Stimulated activated CD4-positive, alpha-beta T cell treated with anti-CD3 and anti-CD28 coated beads, Interleukin-15, amount 100 ng/mL, for 48 hours (primary cell): ENCODE results near the gene ING4.

Source experiments
- DNase-seq, 2 donors: peaks; one replicate each; pipeline ENCODE4 v3.0.0-alpha.2; 2020; ENCODE audit warnings: low read depth in 2 of 2

Gene ING4

DNA sequence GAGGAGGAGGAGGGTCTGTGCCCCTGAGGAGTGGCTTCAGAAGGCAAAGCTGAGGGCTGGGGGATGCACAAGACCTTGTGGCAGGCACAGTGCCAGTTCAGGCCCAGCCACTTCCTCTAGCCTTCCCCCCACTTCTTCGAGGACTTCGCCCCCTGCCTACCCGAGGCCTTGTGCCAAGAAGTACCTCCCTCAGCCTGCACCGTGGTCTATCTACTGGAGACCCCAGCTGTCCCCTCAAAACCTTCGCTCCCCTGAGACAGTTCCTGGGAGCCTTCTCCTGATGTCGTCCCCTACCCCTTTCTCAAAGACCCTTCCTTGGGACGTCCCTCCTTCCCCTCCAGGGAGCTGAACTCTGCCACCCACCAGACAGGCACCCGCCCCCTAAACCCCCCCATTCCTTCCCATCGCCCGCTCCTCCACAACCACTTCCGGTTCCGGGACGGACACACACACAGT lies 25.7 kb upstream of the ING4 start:
- DNase-seq = peak in 1 of 2 donors; percentile 14

DNA sequence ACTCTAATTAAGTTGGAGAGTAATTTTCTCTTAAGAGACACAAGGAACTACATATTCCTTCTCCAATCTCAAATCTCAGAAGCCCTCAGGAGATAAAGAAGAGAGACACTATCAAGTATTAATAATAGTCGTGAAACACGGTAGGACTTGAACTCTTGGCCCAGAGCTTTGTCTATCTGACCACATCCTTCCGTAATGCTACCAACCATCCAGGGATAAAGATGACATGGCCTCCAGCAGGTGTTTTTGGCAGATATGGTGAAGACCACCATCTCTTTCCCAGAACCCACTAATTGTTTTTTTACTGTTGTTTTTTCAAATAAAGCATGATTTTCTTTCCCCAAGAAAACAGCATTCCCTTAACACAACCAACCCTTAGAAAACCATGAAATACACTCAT lies 22.9 kb upstream of the ING4 start:
- no peak for DNase-seq

DNA sequence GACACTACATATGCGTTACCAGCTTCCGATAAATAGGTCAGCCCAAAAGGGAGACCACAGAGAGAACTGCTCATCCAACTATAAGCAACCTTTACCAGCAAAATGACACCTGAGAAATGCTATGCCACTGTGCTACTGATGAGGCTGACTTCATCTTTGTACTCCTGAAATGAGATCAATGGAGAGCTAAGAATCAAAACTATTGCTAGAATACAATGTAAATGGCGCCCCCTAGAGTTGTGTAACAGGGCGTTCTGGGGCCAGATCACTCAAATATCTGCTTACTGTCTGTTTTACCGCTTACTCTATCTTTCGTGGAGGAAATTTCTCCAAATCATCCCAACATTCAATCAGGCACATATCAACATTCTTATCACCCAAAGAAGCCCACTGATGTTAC lies 21.7 kb upstream of the ING4 start:
- DNase-seq = peak in 1 of 2 donors; percentile 44

DNA sequence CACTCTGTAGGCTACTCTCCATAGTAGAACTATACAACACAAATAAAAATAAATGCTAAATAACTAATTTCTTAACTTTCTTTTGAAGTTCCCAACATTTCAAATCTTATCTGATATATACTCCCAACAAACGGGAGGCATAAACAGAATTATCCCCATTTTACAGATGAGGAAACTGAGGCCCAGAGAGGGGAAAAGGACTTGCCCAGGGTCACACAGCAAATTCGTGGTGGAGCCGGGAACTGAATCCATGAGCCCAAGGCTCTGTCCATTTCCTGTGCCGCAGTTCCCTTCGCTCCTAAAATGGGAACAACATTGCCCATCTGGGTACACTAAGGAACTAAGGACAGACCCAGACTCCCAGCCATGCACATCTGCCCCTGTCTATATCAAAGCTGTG lies 14.0 kb upstream of the ING4 start:
- no peak for DNase-seq

DNA sequence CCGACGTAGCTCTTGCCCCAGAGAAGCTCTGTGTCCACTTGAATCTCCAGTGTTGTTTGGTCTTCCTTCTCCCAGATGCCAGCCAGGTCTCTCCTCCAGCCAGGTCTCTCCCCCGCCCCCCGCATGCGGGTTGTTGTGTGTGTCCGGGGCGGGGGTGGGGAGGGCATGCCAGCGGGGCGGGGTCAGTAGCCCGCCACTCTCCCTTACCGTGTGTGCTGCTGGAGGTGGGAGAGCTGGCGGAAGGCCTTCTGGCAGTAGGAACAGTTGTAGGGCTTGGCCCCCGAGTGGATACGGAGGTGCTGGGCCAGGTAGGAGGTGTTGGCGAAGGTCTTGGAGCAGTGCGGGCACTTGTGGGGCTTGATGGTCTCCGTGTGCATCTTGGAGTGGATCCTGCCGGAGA lies 9.2 kb upstream of the ING4 start:
- DNase-seq = no peak

DNA sequence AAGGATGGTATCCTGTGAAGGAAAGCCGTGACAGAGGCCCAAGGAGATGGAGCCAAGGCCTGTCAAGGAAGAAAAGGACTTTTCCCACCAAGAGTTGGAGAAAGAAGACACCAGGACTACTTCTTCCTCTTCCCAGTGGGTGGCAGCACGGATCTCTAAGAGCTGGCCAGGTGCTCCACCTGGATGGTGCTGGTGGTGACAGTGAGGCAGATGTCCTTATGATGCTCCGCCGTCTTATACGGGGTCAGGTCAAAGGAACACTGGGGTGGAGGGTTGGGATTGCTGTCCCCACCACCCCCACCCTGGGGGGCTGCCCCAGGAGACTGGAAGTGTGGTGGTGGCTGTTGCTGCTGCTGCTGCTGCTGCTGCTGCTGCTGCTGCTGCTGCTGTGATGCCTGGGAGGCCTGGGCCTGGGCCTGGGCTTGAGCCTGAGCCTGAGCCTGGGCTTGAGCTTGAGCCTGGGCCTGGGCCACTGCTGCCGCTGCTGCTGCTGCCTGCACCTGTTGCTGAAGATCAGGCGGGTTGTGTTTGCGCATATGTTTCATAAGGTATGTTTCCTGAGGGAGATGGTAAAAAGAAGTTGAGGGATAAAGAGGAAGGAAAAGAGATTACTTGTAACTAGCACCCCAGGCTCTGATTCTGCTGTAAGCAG lies 4.8 kb upstream of the ING4 start:
- DNase-seq = no peak

DNA sequence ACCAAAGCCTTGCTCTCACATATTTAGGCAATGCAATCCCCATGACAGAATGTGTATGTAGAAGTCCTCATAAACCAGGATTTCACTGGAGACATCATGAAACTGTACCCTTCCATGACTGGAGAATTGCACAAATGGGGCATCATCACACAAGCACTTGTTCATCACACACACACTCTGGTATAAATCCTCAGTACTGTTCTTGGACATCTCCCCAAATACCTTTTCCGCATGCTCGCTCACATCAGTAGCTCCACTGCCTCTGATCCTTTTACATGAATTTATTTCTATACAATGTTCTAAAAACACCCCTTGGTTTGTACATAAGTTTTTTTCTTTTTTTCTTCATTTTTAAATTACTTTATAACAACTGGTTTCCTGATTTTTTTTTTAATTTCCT lies 3.3 kb upstream of the ING4 start:
- no peak for DNase-seq

DNA sequence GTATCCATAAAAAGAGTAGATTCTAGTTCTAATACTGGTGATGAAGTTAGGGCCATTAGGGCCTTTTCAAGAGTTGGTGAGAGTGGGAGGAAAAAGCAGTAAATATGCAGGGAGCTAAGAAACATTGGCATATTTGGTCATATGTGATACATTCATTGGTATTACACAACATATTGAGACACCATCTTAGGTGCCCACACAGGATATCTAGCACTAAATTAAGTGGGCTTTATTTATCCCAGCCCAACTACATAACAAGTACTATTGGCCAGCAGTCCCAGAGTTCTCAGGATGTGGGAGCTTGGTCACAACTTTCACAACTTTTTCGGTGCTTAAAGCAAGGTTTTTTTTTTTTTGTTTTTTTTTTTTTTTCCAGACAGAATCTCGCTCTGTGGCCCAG lies 2.0 kb upstream of the ING4 start:
- no peak for DNase-seq

DNA sequence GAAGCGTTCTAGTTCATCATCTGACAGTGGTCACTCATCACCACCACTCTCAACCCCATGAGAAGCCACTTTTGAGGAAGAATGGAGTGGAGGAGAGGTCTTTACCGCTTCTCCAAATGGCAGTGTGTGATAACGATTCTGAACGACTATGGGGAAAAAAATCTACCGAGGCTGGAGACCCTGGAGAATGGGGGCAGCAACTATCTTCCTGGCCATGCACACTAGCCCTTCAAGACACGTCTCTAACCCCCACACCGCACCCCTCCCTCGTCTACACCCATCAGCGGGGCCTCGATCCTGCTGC lies 365 bp downstream of the ING4 start:
- no peak for DNase-seq

DNA sequence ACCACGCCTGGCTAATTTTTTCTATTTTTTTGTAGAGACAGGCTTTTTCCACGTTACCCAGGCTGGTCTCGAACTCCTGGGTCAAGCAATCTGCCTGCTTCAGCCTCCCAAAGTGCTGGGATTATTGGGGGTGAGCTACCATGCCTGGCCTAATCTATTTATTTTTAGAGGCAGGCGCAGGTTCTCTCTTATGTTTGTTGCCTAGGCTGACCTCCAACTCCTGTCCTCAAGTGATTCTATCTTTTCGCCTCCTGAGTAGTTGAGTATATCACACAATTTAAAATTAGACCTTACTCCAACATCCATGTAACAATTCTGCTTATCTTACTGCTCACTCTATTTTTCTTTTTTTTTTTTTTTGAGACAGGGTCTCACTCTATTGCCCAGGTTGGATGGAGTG lies 8.9 kb downstream of the ING4 start:
- DNase-seq = no peak

DNA sequence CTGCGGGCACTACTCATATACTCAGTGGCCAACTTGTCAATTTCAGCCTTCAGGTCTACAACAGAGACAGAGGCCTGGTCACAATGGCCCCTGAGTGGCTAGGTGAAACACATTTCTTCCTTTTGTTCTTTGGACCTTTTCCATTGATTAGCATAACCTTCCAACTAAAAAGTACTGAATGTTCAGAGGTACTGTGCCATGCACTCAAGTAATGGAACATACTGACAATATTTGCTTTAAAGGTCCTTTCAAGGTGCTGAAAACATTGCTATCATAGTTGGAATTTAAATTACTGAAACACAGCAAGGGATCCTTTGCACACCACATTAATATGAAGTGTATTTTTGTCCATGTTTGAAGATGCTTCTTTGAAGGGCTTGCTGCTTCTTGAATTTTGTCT lies 9.6 kb downstream of the ING4 start:
- no peak for DNase-seq

DNA sequence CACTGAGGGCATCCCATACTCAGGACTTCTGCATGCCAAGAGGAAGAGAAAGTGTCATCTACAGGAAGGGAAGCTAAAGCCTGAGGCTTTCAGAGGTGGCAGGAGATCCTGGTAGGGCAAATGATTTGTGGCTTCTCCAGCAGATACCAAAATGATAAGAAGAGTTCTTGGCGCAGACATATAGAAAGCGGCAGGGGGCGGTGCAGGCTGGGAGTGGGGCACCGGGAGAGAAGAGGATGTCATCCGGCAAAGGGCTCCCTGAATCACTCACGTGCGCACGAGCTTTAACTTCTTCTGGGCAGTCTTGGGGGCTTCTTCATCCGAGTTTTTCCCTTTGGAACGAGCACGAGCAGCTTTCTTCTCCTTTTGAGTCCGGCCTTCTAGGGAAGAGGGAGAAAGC lies 10.5 kb downstream of the ING4 start:
- no peak for DNase-seq

DNA sequence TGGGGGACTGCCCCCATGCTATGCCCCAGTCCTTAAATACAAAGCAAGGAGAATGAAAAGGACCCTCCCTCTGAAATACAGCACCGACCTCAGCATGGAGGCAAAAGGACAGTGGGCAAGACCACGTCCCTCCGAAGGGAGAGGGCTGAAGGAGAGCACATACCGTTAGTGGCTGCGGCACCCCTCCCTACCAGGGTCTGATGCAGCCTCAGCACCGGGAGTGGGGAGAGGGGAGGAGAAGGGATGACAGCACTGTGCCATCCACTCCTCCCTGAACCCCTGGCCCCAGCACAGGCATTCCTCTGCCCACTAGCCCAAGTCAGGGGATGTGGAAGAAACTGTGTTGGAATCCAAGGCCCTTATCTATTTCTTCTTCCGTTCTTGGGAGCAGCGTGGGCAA lies 12.1 kb downstream of the ING4 start:
- no peak for DNase-seq

DNA sequence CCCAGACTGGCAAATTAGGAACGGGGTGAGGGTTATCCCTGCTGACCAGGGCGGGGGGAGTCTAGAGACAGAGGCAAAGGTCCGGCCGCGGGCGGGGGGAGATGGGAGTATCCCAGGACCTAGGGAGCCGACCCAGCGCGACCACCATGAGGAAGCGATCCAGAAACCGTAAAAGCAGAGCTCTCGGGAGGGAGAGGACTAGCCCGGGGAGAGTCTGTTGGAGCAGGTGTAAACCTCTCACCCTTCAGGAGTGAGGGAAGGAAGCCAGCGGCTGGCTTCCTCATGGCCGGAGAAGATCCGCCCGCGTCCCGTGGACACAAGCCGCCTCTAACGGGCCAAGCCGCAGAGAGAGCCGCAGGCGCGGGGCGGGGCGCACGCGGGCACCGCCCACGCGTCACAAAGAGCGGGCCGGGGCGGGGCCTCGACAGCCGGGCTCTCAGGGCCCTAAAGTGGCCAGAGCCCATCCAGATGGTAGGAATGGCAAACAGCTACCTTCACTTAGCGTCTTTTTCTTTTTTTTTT lies 15.8 kb downstream of the ING4 start, which contains the start of gene ACRBP:
ACRBP (minus strand) TSS at position 350 of the 522 bp plus-strand sequence; CDS start at position 284, 66 bp downstream.
- peak in 1 of 2 donors; percentile 35 for DNase-seq

DNA sequence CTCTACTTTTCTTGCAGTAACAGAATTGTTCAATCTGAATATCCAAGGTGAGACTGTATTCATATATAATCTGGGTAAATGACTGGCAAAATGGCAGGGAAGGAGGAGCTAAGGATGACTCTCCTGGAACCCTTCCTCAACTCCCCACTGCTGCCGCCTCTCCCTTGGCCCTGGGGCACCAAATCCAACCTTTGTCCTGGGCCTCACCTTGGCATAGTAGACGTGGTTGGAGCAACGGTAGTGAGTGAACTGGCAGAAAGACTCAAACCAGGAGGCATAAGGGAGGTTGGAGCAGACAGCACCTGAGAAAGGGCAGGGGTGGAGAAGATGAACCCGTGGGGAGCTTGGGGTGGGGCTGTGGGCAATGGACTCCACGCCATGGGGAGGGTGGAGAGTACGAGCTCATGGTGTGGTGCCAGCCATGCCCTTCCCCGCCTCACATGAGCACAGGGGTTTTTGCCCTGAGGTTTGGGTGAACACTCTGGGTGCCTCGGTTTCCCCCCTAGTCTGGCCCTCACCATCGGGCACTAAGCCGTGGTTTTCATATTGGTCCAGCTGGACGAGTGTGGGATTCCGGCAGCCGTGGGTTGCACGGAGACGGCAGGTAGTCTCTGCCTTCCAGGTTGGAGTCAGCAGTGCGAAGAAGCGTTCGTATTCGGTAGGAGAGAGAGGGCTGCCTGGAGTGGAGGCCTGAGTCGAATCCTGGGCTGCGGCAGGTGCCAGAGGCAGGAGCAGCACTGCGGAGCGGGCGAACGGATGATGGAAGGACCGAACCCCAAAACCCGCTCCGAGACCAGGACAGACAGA lies 16.4 kb downstream of the ING4 start:
- no peak for DNase-seq

DNA sequence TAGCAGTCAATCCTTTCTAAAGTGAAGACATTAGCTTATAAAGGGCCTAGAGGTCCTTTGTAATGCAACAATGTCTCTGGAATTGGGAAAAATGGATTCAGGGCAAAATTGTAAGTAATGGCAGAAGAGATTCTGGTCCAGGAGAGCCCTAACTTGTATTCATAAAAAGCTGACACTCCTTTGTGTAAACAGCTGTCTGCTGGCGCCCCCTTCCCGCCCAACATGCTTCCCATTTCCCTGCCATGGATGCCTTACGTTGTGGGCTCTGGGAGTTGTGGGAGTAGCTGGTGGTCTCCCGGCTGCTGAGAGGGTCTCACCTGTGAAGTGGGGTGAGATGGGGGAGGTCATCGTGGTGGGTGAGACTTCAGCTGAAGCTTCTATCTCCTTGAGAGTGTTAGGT lies 18.0 kb downstream of the ING4 start:
- no peak for DNase-seq

DNA sequence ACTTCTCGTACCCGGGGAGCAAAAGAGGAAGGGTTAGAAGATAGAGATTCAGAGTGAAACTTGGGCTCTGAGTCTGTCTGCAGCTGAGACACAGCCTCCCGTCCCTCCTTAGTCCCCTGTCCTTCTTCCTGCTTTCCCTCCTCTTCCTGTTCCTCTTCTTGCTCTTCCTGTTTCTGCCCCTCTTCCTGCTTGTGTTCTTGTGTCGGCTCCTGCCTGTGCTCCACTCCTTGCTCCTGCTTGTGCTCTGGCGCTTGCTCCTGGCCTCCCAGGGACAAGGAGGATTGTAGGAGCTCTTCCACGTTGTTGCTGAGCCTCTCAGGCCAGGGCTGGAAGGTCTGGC lies 18.7 kb downstream of the ING4 start:
- no peak for DNase-seq

DNA sequence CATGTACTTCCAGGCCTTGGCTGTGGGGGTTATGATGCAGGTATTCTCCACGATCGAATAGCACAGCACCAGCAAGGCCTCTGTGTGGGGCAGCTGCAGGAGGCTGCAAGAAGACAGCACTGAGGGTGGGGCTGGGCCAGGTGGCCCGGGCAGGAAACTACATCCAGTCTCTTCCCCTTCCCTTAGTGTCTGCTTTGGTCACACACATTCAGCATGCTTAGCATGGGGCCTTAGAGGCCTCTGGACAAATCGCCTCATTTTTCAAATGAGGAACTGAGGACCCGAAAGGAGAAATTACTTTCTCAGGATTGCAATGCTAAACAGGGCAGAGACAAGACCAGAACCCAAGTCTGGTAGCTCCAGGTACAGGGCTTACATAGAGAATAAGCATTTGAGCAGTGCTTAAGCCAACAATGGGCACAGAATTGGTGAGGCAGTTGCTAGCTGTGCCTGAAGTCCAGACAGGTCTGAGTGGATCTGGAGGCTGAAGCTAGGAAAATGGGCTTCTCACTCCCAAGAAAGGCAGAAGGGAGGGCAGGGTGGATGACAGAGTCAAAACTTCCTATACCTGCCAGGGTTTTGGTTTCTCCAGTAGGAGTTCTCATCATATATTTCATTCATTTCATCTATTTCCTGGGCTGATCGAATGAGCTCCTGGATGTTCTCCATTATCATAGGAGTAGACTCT lies 19.2 kb downstream of the ING4 start:
- DNase-seq = no peak

DNA sequence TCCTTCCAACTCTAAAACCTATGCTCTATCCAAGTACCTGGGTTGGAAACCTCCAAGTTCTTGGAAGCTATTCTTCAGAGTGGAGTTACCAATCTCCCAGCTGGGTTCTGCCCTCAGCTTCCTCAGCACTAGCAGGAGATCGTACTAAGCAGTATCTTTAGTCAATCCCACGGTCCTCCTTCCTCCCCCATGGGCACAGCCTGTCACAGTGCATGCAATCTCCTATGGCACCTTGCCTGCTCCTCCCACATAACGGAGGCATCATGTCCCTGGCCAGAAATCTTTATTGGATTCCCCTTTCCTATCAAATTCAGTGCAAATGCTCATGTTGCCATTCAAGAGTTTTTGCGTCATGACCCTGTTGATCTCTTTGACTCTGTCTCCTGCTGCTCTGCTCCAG lies 21.8 kb downstream of the ING4 start:
- DNase-seq = no peak

DNA sequence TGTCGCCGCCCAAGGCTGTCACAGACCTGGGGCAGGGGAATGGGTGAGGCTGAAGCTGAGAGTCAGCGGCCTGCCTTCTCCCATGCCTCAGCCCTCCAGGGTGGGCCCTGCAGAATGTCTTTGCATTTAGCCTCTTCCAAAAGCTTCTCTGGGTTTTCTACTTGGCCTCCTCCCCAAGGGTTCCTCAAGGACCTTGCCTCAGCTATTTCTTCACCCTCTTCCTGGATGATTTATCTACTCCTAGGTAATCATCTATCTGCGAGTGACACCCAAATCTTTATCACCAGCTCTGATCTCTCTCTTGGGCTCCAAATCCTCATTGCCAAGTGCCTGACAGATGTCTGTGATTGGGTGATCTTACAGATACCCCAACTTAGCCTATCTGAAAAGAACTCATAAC lies 22.4 kb downstream of the ING4 start:
- DNase-seq = no peak

DNA sequence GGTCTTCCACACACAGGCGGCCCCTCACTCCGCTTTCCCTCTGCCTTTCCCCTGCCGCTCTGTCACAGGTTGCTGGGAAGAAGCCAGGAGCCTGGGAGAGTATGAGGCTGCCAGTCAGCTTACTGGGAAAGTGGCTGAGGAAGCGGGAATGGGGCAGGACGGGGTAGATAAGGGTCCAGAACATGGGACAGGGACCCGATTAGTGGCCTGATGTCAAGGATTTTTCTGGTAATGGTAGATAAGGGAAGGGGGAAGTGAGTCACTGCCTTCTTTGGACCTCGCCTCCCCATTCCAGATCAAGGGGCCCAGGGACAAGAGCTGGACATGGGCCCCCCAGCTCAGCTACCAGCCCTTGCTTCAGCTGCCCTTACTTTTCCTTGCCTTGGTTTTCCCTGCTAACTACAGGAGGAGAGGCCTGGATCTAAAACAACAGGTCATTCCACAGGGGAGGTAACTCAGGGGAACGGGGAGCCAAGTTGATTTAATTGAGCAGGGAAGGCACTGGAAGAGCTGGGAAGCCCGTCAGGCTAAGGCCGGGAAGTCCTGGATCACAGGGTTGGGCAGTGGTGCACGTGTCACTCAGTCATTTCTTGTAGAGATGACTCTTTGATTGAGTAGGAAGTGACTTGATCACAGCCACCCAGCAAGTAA lies 23.6 kb downstream of the ING4 start:
- no peak for DNase-seq

DNA sequence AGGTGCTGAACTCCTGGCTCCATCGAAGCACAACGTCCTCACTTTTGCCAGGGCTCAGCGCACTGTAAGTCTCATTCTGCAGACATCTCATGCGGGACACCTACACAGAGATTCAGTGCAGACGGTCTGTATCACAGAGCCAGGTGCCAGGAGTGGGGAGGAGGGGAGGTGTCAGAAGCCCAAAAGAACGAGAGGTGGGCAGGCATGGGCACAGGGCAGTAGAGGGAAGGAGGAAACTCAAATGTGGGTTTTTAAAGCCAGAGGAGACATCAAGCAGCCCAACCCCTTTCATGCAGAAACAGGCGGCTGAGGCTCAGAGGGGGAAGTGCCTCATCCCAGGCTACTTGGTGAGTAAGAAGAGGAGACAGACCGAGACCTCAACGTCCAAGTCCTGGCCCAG lies 24.6 kb downstream of the ING4 start:
- DNase-seq = no peak
